Liver (tissue), 9 donors: ENCODE measurements around the gene MRPS18A. TPM values are rescaled to one million over a fixed set of nuclear protein-coding genes. Genes with fewer than 3 reads are reported as not detected.

Source experiments
- DNase-seq: peaks from one replicate; pipeline ENCODE4 v3.0.0-alpha.2; 2017; ENCODE audit warnings: low spot score
- H3K27ac ChIP-seq, 2 donors: one replicate each; pipeline ENCODE4 v1.7.0; 2013; ENCODE audit warnings: inconsistent platforms in 2 of 2, low read length in 2 of 2, control low read depth in 1 of 2, low read depth in 1 of 2, mild to moderate bottlenecking in 1 of 2
- H3K27me3 ChIP-seq, 4 donors: one replicate each; pipeline versions ENCODE4 v1.6.1 to v1.7.0; 2013; ENCODE audit warnings: low read length in 3 of 4, inconsistent platforms in 1 of 4, mild to moderate bottlenecking in 1 of 4, moderate library complexity in 1 of 4; ENCODE audit not compliant: control insufficient read depth in 4 of 4, insufficient read depth in 4 of 4
- H3K36me3 ChIP-seq, 4 donors: one replicate each; pipeline versions ENCODE4 v1.6.1 to v1.7.0; 2013; ENCODE audit warnings: low read length in 3 of 4, mild to moderate bottlenecking in 3 of 4, low read depth in 1 of 4, moderate library complexity in 1 of 4; ENCODE audit not compliant: control insufficient read depth in 4 of 4, insufficient read depth in 3 of 4
- H3K4me1 ChIP-seq, 4 donors: one replicate each; pipeline versions ENCODE4 v1.6.1 to v1.7.0; 2013; ENCODE audit warnings: low read length in 3 of 4, mild to moderate bottlenecking in 3 of 4, moderate library complexity in 1 of 4; ENCODE audit not compliant: control insufficient read depth in 4 of 4, insufficient read depth in 4 of 4
- H3K4me3 ChIP-seq, 3 donors: one replicate each; pipeline versions ENCODE4 v1.6.1 to v1.7.0; 2013; ENCODE audit warnings: low read length in 3 of 3, control low read depth in 1 of 3, low read depth in 1 of 3, mild to moderate bottlenecking in 1 of 3
- H3K9ac ChIP-seq, 2 donors: one replicate each; pipeline ENCODE4 v1.7.0; 2013; ENCODE audit warnings: low read length in 2 of 2, mild to moderate bottlenecking in 2 of 2, moderate library complexity in 2 of 2, control low read depth in 1 of 2, low read depth in 1 of 2
- H3K9me3 ChIP-seq, 4 donors: one replicate each; pipeline versions ENCODE4 v1.6.1 to v1.7.0; 2013; ENCODE audit warnings: low read length in 3 of 4; ENCODE audit not compliant: control insufficient read depth in 4 of 4
- CTCF ChIP-seq: fragments of 150-350 bp; IDR thresholded peaks from 2 replicates; pipeline ENCODE4 v1.5.1; 2017; ENCODE audit warnings: improper control_type of control experiment, low read depth, low read length; ENCODE audit not compliant: missing input control
- EGR1 ChIP-seq, 2 donors: IDR thresholded peaks; 2 replicates each; pipeline ENCODE4 v1.6.1; 2016 to 2018; ENCODE audit warnings: antibody characterized with exemption in 2 of 2, low read depth in 2 of 2
- FOXA1 ChIP-seq: IDR thresholded peaks from 2 replicates; pipeline ENCODE4 v1.6.1; 2016; ENCODE audit warnings: antibody characterized with exemption
- FOXA2 ChIP-seq: IDR thresholded peaks from 2 replicates; pipeline ENCODE4 v1.6.1; 2016; ENCODE audit warnings: antibody characterized with exemption
- GABPA ChIP-seq, 2 donors: IDR thresholded peaks in 1 of 2; conservative IDR thresholded peaks in 1 of 2; 2 replicates each; pipeline ENCODE4 v1.6.1; 2016; ENCODE audit warnings: antibody characterized with exemption in 2 of 2, mild to moderate bottlenecking in 1 of 2, moderate library complexity in 1 of 2
- HNF4A ChIP-seq, 2 donors: conservative IDR thresholded peaks; 2 replicates each; pipeline ENCODE4 v1.6.1; 2016; ENCODE audit warnings: antibody characterized with exemption in 2 of 2, mild to moderate bottlenecking in 2 of 2
- HNF4G ChIP-seq: IDR thresholded peaks from 2 replicates; pipeline ENCODE4 v1.6.1; 2016; ENCODE audit warnings: antibody characterized with exemption
- JUND ChIP-seq, 2 donors: IDR thresholded peaks; 2 replicates each; pipeline ENCODE4 v1.6.1; 2016; ENCODE audit warnings: antibody characterized with exemption in 2 of 2
- MAX ChIP-seq: IDR thresholded peaks from 2 replicates; pipeline ENCODE4 v1.6.1; 2016; ENCODE audit warnings: antibody characterized with exemption
- NR2F2 ChIP-seq: IDR thresholded peaks from 2 replicates; pipeline ENCODE4 v1.6.1; 2016; ENCODE audit warnings: antibody characterized with exemption
- RAD21 ChIP-seq, 2 donors: IDR thresholded peaks; 2 replicates each; pipeline ENCODE4 v1.6.1; 2016; ENCODE audit warnings: antibody characterized with exemption in 2 of 2, mild to moderate bottlenecking in 2 of 2
- REST ChIP-seq: IDR thresholded peaks from 2 replicates; pipeline ENCODE4 v1.6.1; 2016; ENCODE audit warnings: antibody characterized with exemption, mild to moderate bottlenecking
- RXRA ChIP-seq, 2 donors: IDR thresholded peaks; 2 replicates each; pipeline ENCODE4 v1.6.1; 2017 to 2018; ENCODE audit warnings: antibody characterized with exemption in 2 of 2, mild to moderate bottlenecking in 1 of 2
- SP1 ChIP-seq: IDR thresholded peaks from 2 replicates; pipeline ENCODE4 v1.6.1; 2018; ENCODE audit warnings: antibody characterized with exemption, mild to moderate bottlenecking
- TAF1 ChIP-seq: conservative IDR thresholded peaks from 2 replicates; pipeline ENCODE4 v1.6.1; 2016; ENCODE audit warnings: antibody characterized with exemption, mild to moderate bottlenecking
- YY1 ChIP-seq: IDR thresholded peaks from 2 replicates; pipeline ENCODE4 v1.6.1; 2016; ENCODE audit warnings: antibody characterized with exemption, mild to moderate bottlenecking
- ZBTB33 ChIP-seq: IDR thresholded peaks from 2 replicates; pipeline ENCODE4 v1.6.1; 2016; ENCODE audit warnings: antibody characterized with exemption
- WGBS: extraction: QIAGEN DNeasy Blood & Tissue Kit; methylation state at CpG from one replicate; pipeline ENCODE4 v1.1.7; 2013; 5-methylcytosine and 5-hydroxymethylcytosine counted together
- polyA plus RNA-seq, 2 donors: library from polyadenylated mRNA; stranded (reverse) in 1 of 2; unstranded in 1 of 2; fragments of 200-250 nt in 1 of 2; fragments of >200 nt in 1 of 2; fragmentation: Nextera tagmentation in 1 of 2; extraction: Ambion mirVana in 1 of 2; gene quantifications; one replicate each; pipeline versions ENCODE4 v1.2.1 to v1.2.3, GENCODE V29; 2013 to 2015
- total RNA-seq, 2 donors: library from RNA; depleted of rRNA; stranded (reverse); fragments of >200 nt; gene quantifications; one replicate each; pipeline ENCODE4 v1.2.3, GENCODE V29; 2014
- TF ChIP-seq, protein P1 (sequence below): IDR thresholded peaks from 2 replicates; pipeline ENCODE4 v1.6.1; 2016; ENCODE audit warnings: antibody characterized with exemption
- donor health status: healthy.
- donor health status: healthy.
- donor health status: healthy.
- donor health status: healthy.
- donor health status: healthy.

Gene MRPS18A
- total and polyA plus RNA-seq, 4 donors, result 21.5 to 50.5 (median 35.0) TPM

GRCh38 chr6:43625393-43625992 is 62.1 kb downstream of the MRPS18A start:
- Histone ChIP-seq H3K36me3 (peaks cover 3 to 47% (median 27%) of the 10 kb centered on the region in 4 donors), H3K4me1 (peaks cover 0 to 23% (median 14%) of the 10 kb centered on the region in 4 donors), H3K9me3 (no peaks in the 10 kb centered on the region), H3K27me3 (no peaks in the 10 kb centered on the region), H3K9ac (no peak overlapping the region), H3K4me3 (no peak overlapping the region), H3K27ac (no peak overlapping the region)
- DNase-seq, result no peak
- TF ChIP-seq JUND (IDR thresholded peaks at IDR 0.05), result no peak
- no peak for TF ChIP-seq EGR1 (IDR thresholded peaks at IDR 0.05; ENCODE audit: low read depth in 2 of 2)
- no peak for TF ChIP-seq RAD21 (IDR thresholded peaks at IDR 0.05)
- TF ChIP-seq, protein P1, sequence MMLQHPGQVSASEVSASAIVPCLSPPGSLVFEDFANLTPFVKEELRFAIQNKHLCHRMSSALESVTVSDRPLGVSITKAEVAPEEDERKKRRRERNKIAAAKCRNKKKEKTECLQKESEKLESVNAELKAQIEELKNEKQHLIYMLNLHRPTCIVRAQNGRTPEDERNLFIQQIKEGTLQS, result no peak
- no peak for TF ChIP-seq GABPA (IDR thresholded peaks at IDR 0.05 in 1 of 2, conservative IDR thresholded peaks at IDR 0.05 in 1 of 2)
- TF ChIP-seq HNF4A (conservative IDR thresholded peaks at IDR 0.05), result no peak
- TF ChIP-seq FOXA2, result no peak
- no peak for TF ChIP-seq HNF4G
- TF ChIP-seq TAF1, result no peak
- no peak for TF ChIP-seq NR2F2
- TF ChIP-seq CTCF, result no peak
- TF ChIP-seq REST, result no peak
- TF ChIP-seq MAX, result no peak
- TF ChIP-seq YY1, result no peak
- TF ChIP-seq RXRA (IDR thresholded peaks at IDR 0.05), result no peak
- no peak for TF ChIP-seq FOXA1
- no peak for TF ChIP-seq ZBTB33
- no peak for TF ChIP-seq SP1
- WGBS, result 96% methylated on average over 16 of the region's 16 CpGs
